Kidney (tissue), 14 donors: ENCODE data around the gene SNN. TPM values are rescaled to one million over a fixed set of nuclear protein-coding genes. Genes with fewer than 3 reads are reported as not detected.

Experiments
- DNase-seq, 5 donors: peaks; one replicate each; pipeline ENCODE4 v3.0.0-alpha.2; 2013 to 2020
- FAIRE-seq: peaks from 2 replicates; lab custom pipeline; 2012; peaks lifted over from hg19 to GRCh38; lab: Jason Lieb, UNC
- H3K27ac ChIP-seq, 2 donors: one replicate each; pipeline ENCODE4 v1.7.0; 2013; ENCODE audit warnings: low read depth in 2 of 2, low read length in 2 of 2, inconsistent platforms in 1 of 2
- H3K27me3 ChIP-seq: one replicate; pipeline ENCODE4 v1.7.1; 2013; ENCODE audit warnings: low read length, inconsistent platforms; ENCODE audit not compliant: control insufficient read depth, insufficient read depth
- H3K36me3 ChIP-seq, 3 donors: one replicate each; pipeline versions ENCODE4 v1.7.0 to v1.7.1; 2013; ENCODE audit warnings: low read length in 3 of 3, control low read depth in 1 of 3, inconsistent platforms in 1 of 3; ENCODE audit not compliant: insufficient read depth in 3 of 3, control insufficient read depth in 2 of 3
- H3K4me1 ChIP-seq, 3 donors: one replicate each; pipeline versions ENCODE4 v1.7.0 to v1.7.1; 2013; ENCODE audit warnings: low read length in 3 of 3, inconsistent platforms in 1 of 3, low read depth in 1 of 3; ENCODE audit not compliant: control insufficient read depth in 2 of 3, insufficient read depth in 2 of 3
- H3K4me3 ChIP-seq, 3 donors: one replicate each; pipeline versions ENCODE4 v1.7.0 to v1.8.1; 2013; ENCODE audit warnings: low read length in 3 of 3, control low read depth in 1 of 3, inconsistent platforms in 1 of 3
- H3K9ac ChIP-seq, 3 donors: one replicate each; pipeline versions ENCODE4 v1.7.0 to v1.7.1; 2013; ENCODE audit warnings: low read length in 3 of 3, control low read depth in 1 of 3, inconsistent platforms in 1 of 3
- H3K9me3 ChIP-seq, 3 donors: one replicate each; pipeline versions ENCODE4 v1.7.0 to v1.7.1; 2013; ENCODE audit warnings: low read length in 3 of 3, control low read depth in 1 of 3, inconsistent platforms in 1 of 3; ENCODE audit not compliant: control insufficient read depth in 2 of 3, insufficient read depth in 1 of 3
- CTCF ChIP-seq: IDR thresholded peaks from 3 replicates; pipeline ENCODE4 v1.5.1; 2012; ENCODE audit warnings: mild to moderate bottlenecking, moderate library complexity, borderline replicate concordance; ENCODE audit not compliant: insufficient read depth; ENCODE audit errors: extremely low read depth
- intact Hi-C: fragments of 100-400 bp; cut with DNase I; formaldehyde crosslinking; loops from one replicate; pipeline ENCODE4 v1.11.1; 2022
- polyA plus RNA-seq: library from polyadenylated mRNA; stranded (reverse); fragments of 350-450 nt; fragmentation: Illumina TruSeq; extraction: RNeasy Lipid Tissue Mini Kit (QIAGEN cat#74804); gene quantifications from one replicate; pipeline ENCODE4 v1.2.3, GENCODE V29; 2014; ENCODE audit warnings: low read depth, low replicate concordance; ENCODE audit not compliant: insufficient read depth
- total RNA-seq: library from RNA; stranded (reverse); fragmentation: NEBNext Ultra II Directional; extraction: Animal tissue kit (Norgen Biotek cat#: 25700); gene quantifications from one replicate; pipeline ENCODE4 v1.2.1, GENCODE V29; 2021
- donor health status: control.
- donor health status: control.
- donor health status: control.
- donor health status: control.
- donor health status: control.
- donor health status: DM: yes; HTN: yes; CAD: no.
- donor health status: Normal renal cell carcinoma (clear cell type).

Gene SNN
- total and polyA plus RNA-seq, 2 donors from 2014 or later: 16.6 to 21.9 TPM

GRCh38 chr16:11671271-11671670, 3.0 kb downstream of the SNN start:
- Histone ChIP-seq H3K4me1 (peaks cover 0 to 47% (median 5%) of the 10 kb centered on the region in 3 donors), H3K36me3 (peaks cover 0 to under 1% (median 0%) of the 10 kb centered on the region in 3 donors), H3K27ac (no peak overlapping the region), H3K9me3 (no peaks in the 10 kb centered on the region), H3K4me3 (no peak overlapping the region), H3K9ac (no peak overlapping the region), H3K27me3 (no peaks in the 10 kb centered on the region)
- no peak for TF ChIP-seq CTCF
- intact Hi-C loops: no loop called here
- no peak for FAIRE-seq
- no peak for DNase-seq

GRCh38 chr16:11671676-11672075, 3.4 kb downstream of the SNN start:
- no peak for FAIRE-seq
- no peak overlapping the region for H3K27ac ChIP-seq
- no peak for TF ChIP-seq CTCF

GRCh38 chr16:11672206-11673090, 4.2 kb downstream of the SNN start:
- intact Hi-C loops: no loop called here
- peak in 1 of 5 donors; percentile 74 for DNase-seq
- no peak for FAIRE-seq
- H3K36me3 ChIP-seq: peaks cover 0 to 10% (median 0%) of the 10 kb centered on the region in 3 donors
- peak overlapping the region in 1 of 3 donors; percentile 51 for H3K9ac ChIP-seq
- peak overlapping the region; percentile 49 to 51 for H3K27ac ChIP-seq
- no peaks in the 10 kb centered on the region for H3K27me3 ChIP-seq
- H3K4me1 ChIP-seq: peaks cover 0 to 52% (median 14%) of the 10 kb centered on the region in 3 donors
- no peaks in the 10 kb centered on the region for H3K9me3 ChIP-seq
- TF ChIP-seq CTCF: no peak
- H3K4me3 ChIP-seq: no peak overlapping the region

More at GRCh38 chr16:11671676-11672075, 3.4 kb downstream of the SNN start:
- Histone ChIP-seq H3K9me3 (no peaks in the 10 kb centered on the region), H3K9ac (no peak overlapping the region), H3K36me3 (peaks cover 0 to 5% (median 0%) of the 10 kb centered on the region in 3 donors), H3K27me3 (no peaks in the 10 kb centered on the region), H3K4me3 (no peak overlapping the region), H3K4me1 (peaks cover 0 to 49% (median 8%) of the 10 kb centered on the region in 3 donors)
- DNase-seq: peak in 1 of 5 donors; percentile 66
- intact Hi-C loops: no loop called here
